Endothelial cell of umbilical vein (primary cell): Measurements from ENCODE around the gene KCTD13. TPM values are rescaled to one million over a fixed set of nuclear protein-coding genes. Genes with fewer than 3 reads are reported as not detected.

ENCODE experiments used
- BruUV-seq: library from RNA; stranded (reverse); fragments of 400-500 nt; replicated peaks from 2 replicates; lab custom pipeline; 2021; lab: Mats Ljungman, UMichigan
- CTCF ChIA-PET: fragments of 300-600, 350-600 bp; sonication (Branson Sonifier 250); formaldehyde crosslinking; loops from one replicate; lab custom pipeline; 2021; ENCODE audit warnings: antibody characterized with exemption, inconsistent platforms; lab: Charles Lee
- POLR2A ChIA-PET: fragments of 300-600, 350-600 bp; sonication (Branson Sonifier 250); formaldehyde crosslinking; loops from one replicate; lab custom pipeline; 2021; ENCODE audit warnings: antibody characterized with exemption, inconsistent platforms; lab: Charles Lee
- DNase-seq: peaks from one replicate; pipeline ENCODE4 v3.0.0-alpha.2; 2011; ENCODE audit warnings: low read depth, low spot score
- FAIRE-seq: peaks from 2 replicates; lab custom pipeline; 2011; peaks lifted over from hg19 to GRCh38; lab: Jason Lieb, UNC
- H2AFZ ChIP-seq: 2 replicates; pipeline ENCODE4 v1.6.0; 2012; ENCODE audit warnings: low read depth, low read length, control low read depth, inconsistent platforms
- H3K27ac ChIP-seq: 2 replicates; pipeline ENCODE4 v1.5.1; 2011; ENCODE audit warnings: low read depth, mild to moderate bottlenecking, control low read depth, low read length, moderate library complexity; ENCODE audit not compliant: insufficient read depth
- H3K27me3 ChIP-seq, 2 experiments: 2 replicates each; pipeline versions ENCODE4 v1.6.0 to v1.6.1; 2011; ENCODE audit warnings: low read length in 2 of 2, mixed read lengths in 1 of 2; ENCODE audit not compliant: control insufficient read depth in 2 of 2, insufficient read depth in 2 of 2
- H3K36me3 ChIP-seq, 2 experiments: 2 replicates in 1 of 2; 3 replicates in 1 of 2; pipeline ENCODE4 v1.5.1; 2011; ENCODE audit warnings: low read length in 2 of 2, mild to moderate bottlenecking in 1 of 2, moderate library complexity in 1 of 2; ENCODE audit not compliant: control insufficient read depth in 2 of 2, insufficient read depth in 2 of 2; ENCODE audit errors: extremely low read depth in 1 of 2
- H3K4me1 ChIP-seq: 3 replicates; pipeline ENCODE4 v1.5.1; 2011; ENCODE audit warnings: mild to moderate bottlenecking, low read length; ENCODE audit not compliant: control insufficient read depth, insufficient read depth; ENCODE audit errors: extremely low read depth
- H3K4me2 ChIP-seq: 2 replicates; pipeline ENCODE4 v1.6.1; 2011; ENCODE audit warnings: low read length, control low read depth, mixed read lengths; ENCODE audit not compliant: insufficient read depth
- H3K4me3 ChIP-seq, 3 experiments: fragments of 200-600 bp in 1 of 3; sonication (generic), shearing (Covaris generic) in 1 of 3; replicated peaks in 1 of 3; 2 replicates each; pipeline ENCODE4 v1.5.1; 2011 to 2016; ENCODE audit warnings: control low read depth in 3 of 3, low read length in 3 of 3, mild to moderate bottlenecking in 2 of 3, inconsistent platforms in 1 of 3, low read depth in 1 of 3, moderate library complexity in 1 of 3; ENCODE audit not compliant: insufficient read depth in 1 of 3
- H3K79me2 ChIP-seq: 2 replicates; pipeline ENCODE4 v1.6.0; 2012; ENCODE audit warnings: low read length, inconsistent platforms; ENCODE audit not compliant: control insufficient read depth, insufficient read depth
- H3K9ac ChIP-seq: replicated peaks from 2 replicates; pipeline ENCODE3; 2011; ENCODE audit warnings: low read length, control low read depth; ENCODE audit not compliant: insufficient read depth; ENCODE audit errors: extremely low read depth
- H3K9me1 ChIP-seq: replicated peaks from 3 replicates; pipeline ENCODE4 v1.6.0; 2011; ENCODE audit warnings: mild to moderate bottlenecking, low read length; ENCODE audit not compliant: control insufficient read depth, insufficient read depth; ENCODE audit errors: extremely low read depth
- H3K9me3 ChIP-seq: replicated peaks from 2 replicates; pipeline ENCODE4 v1.5.1; 2012; ENCODE audit warnings: low read length, inconsistent platforms; ENCODE audit not compliant: control insufficient read depth, insufficient read depth
- H4K20me1 ChIP-seq: replicated peaks from 2 replicates; pipeline ENCODE3; 2011; ENCODE audit warnings: mild to moderate bottlenecking, low read length; ENCODE audit not compliant: control insufficient read depth, insufficient read depth; ENCODE audit errors: extremely low read depth
- EZH2 ChIP-seq: IDR thresholded peaks from 2 replicates; pipeline ENCODE4 v1.6.1; 2012; ENCODE audit warnings: borderline replicate concordance, low read depth, mild to moderate bottlenecking, moderate library complexity, low read length, inconsistent platforms; ENCODE audit not compliant: severe bottlenecking
- FOS ChIP-seq: IDR thresholded peaks from 2 replicates; pipeline ENCODE4 v1.6.1; 2011; ENCODE audit warnings: mild to moderate bottlenecking, low read length, moderate library complexity, borderline replicate concordance; ENCODE audit not compliant: insufficient read depth
- GATA2 ChIP-seq: IDR thresholded peaks from 2 replicates; pipeline ENCODE4 v1.7.0; 2011; ENCODE audit warnings: low read depth, mild to moderate bottlenecking, moderate library complexity, mixed read lengths, low read length; ENCODE audit not compliant: insufficient read length, insufficient read depth
- JUN ChIP-seq: IDR thresholded peaks from 2 replicates; pipeline ENCODE4 v1.6.1; 2011; ENCODE audit warnings: borderline replicate concordance, low read depth; ENCODE audit not compliant: insufficient read length, insufficient read depth
- MYC ChIP-seq: IDR thresholded peaks from one replicate; pipeline ENCODE4 v1.6.1; 2011; ENCODE audit warnings: mild to moderate bottlenecking, low read depth, low read length
- POLR2A ChIP-seq: IDR thresholded peaks from 2 replicates; pipeline ENCODE4 v1.6.1; 2012; ENCODE audit warnings: low read depth, mild to moderate bottlenecking, control low read depth, low read length
- POLR2AphosphoS5 ChIP-seq: IDR thresholded peaks from 2 replicates; pipeline ENCODE4 v1.6.1; 2012; ENCODE audit warnings: low read depth, mild to moderate bottlenecking, control low read depth, low read length, moderate library complexity; ENCODE audit not compliant: insufficient read depth
- dilution Hi-C: fragments of 300-500 bp; cut with MboI; formaldehyde crosslinking; loops from one replicate; pipeline ENCODE4 v1.15.0; 2019; ENCODE audit warnings: low sequenced_read_pairs; ENCODE audit not compliant: extremely low pct_ligation_motif_present
- intact Hi-C: fragments of 100-400 bp; cut with micrococcal nuclease; formaldehyde crosslinking; loops from one replicate; pipeline ENCODE4 v1.10.0; 2022
- polyA plus RNA-seq, 4 experiments: library from polyadenylated mRNA; depleted of rRNA in 3 of 4; stranded (reverse) in 3 of 4; unstranded in 1 of 4; fragments of >200 nt; gene quantifications; 2 replicates each; pipeline versions ENCODE4 v1.2.1 to v1.2.3, GENCODE V29; 2011 to 2012; ENCODE audit warnings: missing spikeins in 1 of 4
- total RNA-seq: library from RNA; stranded (reverse); gene quantifications from 2 replicates; pipeline ENCODE4 v1.2.3, GENCODE V29; 2021
- TF ChIP-seq, protein P1 (sequence below): IDR thresholded peaks from 2 replicates; pipeline ENCODE4 v1.6.1; 2011; ENCODE audit not compliant: insufficient read depth, insufficient read length
- TF ChIP-seq, protein P2 (sequence below), 2 donors: IDR thresholded peaks; 1 replicate in 1 of 2; 2 replicates in 1 of 2; pipeline ENCODE4 v1.5.1; 2011; ENCODE audit warnings: low read length in 2 of 2, mild to moderate bottlenecking in 2 of 2, moderate library complexity in 2 of 2, control low read depth in 1 of 2, inconsistent platforms in 1 of 2, low read depth in 1 of 2; ENCODE audit not compliant: insufficient read depth in 1 of 2; ENCODE audit errors: extremely low read depth in 1 of 2

KCTD13 gene
- total and polyA plus RNA-seq, 2 donors (not counting 3 experiments of a cell fraction or from before 2014, with no cell fraction given) = 22.6 to 24.2 TPM

DNA sequence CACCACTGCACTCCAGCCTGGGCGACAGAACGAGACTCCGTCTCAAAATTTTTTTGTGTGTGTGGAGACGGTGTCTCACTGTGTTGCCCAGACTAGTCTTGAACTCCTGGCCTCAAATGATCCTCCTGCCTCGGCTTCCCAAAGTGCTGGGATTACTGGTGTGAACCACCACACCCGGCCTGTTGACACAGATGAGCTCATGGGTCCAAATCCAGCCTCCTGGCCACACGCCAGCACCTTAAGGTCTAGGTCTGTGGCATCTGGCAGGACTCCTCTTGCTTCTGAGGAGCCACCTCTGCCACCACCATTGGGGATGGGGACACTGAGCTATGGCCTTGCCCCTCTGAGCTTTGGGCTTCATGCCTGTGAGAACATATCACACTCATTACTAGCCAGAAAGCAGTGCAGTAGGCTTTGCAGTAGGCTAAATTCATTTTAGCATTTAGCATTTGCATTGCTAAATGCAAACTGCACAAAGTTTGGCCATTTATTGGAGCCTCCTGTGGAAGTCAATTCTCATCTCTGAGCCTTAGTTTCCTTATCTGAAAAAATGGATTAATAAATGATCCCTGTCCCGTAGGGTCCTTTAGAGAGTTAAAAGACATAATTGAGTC lies 57.5 kb downstream of the KCTD13 start:
- Histone ChIP-seq H3K4me1 (no peaks in the 10 kb centered on the region), H2AFZ (no peak overlapping the region), H3K79me2 (no peaks in the 10 kb centered on the region), H3K9ac (no peak overlapping the region), H4K20me1 (no peaks in the 10 kb centered on the region), H3K4me3 (no peak overlapping the region), H3K27me3 (no peaks in the 10 kb centered on the region), H3K27ac (no peak overlapping the region), H3K4me2 (no peak overlapping the region), H3K36me3 (no peaks in the 10 kb centered on the region), H3K9me1 (no peaks in the 10 kb centered on the region), H3K9me3 (no peaks in the 10 kb centered on the region)
- no TSS peak for BruUV-seq
- ChIA-PET POLR2A (no interaction called here), CTCF (interaction anchor here (0.7 to 2.0 kb wide), 5 partner anchors 19 to 52 kb away, joined by 3 to 8 read pairs (median 4); partner anchors contain the start of gene PAGR1)
- intact Hi-C loops (no loop called here), dilution Hi-C loops (no loop called here)
- no peak for TF ChIP-seq EZH2
- no peak for TF ChIP-seq GATA2
- no peak for TF ChIP-seq FOS
- TF ChIP-seq POLR2AphosphoS5 = no peak
- TF ChIP-seq, protein P1, sequence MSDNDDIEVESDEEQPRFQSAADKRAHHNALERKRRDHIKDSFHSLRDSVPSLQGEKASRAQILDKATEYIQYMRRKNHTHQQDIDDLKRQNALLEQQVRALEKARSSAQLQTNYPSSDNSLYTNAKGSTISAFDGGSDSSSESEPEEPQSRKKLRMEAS = no peak
- TF ChIP-seq, protein P2, sequence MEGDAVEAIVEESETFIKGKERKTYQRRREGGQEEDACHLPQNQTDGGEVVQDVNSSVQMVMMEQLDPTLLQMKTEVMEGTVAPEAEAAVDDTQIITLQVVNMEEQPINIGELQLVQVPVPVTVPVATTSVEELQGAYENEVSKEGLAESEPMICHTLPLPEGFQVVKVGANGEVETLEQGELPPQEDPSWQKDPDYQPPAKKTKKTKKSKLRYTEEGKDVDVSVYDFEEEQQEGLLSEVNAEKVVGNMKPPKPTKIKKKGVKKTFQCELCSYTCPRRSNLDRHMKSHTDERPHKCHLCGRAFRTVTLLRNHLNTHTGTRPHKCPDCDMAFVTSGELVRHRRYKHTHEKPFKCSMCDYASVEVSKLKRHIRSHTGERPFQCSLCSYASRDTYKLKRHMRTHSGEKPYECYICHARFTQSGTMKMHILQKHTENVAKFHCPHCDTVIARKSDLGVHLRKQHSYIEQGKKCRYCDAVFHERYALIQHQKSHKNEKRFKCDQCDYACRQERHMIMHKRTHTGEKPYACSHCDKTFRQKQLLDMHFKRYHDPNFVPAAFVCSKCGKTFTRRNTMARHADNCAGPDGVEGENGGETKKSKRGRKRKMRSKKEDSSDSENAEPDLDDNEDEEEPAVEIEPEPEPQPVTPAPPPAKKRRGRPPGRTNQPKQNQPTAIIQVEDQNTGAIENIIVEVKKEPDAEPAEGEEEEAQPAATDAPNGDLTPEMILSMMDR (IDR thresholded peaks at IDR 0.05; ENCODE audit: extremely low read depth in 1 of 2, insufficient read depth in 1 of 2, low read depth in 1 of 2, low read length in 2 of 2) = no peak
- TF ChIP-seq JUN = no peak
- TF ChIP-seq POLR2A = no peak
- TF ChIP-seq MYC = no peak
- DNase-seq (no peak), FAIRE-seq (no peak)
